Progenitor cell of endocrine pancreas (in vitro differentiated cells): Measurements from ENCODE around the gene HRK. TPM values are rescaled to one million over a fixed set of nuclear protein-coding genes. Genes with fewer than 3 reads are reported as not detected.

Source experiments
- DNase-seq: peaks from one replicate; pipeline ENCODE4 v3.0.0; 2021; ENCODE audit warnings: low spot score; ENCODE audit not compliant: unreplicated experiment
- H3K27ac Mint-ChIP-seq: 2 replicates; pipeline ENCODE4 v1.8.0; 2021; ENCODE audit warnings: mild to moderate bottlenecking, moderate library complexity, mixed read lengths
- H3K27me3 Mint-ChIP-seq: 2 replicates; pipeline ENCODE4 v1.8.0; 2021; ENCODE audit warnings: mixed read lengths
- H3K36me3 Mint-ChIP-seq: 2 replicates; pipeline ENCODE4 v1.8.0; 2022; ENCODE audit warnings: mixed read lengths; ENCODE audit not compliant: insufficient read depth
- H3K4me1 Mint-ChIP-seq: 2 replicates; pipeline ENCODE4 v1.8.0; 2021; ENCODE audit warnings: low read depth, mixed read lengths
- H3K4me3 Mint-ChIP-seq: 2 replicates; pipeline ENCODE4 v1.8.0; 2021; ENCODE audit warnings: low read depth, mild to moderate bottlenecking, moderate library complexity, mixed read lengths
- H3K9me3 Mint-ChIP-seq: 2 replicates; pipeline ENCODE4 v1.8.0; 2021; ENCODE audit warnings: low read depth, mixed read lengths
- CTCF ChIP-seq: fragments of 200-600 bp; sonication (generic); IDR thresholded peaks from one replicate; pipeline ENCODE4 v1.5.0; 2021; ENCODE audit warnings: antibody characterized with exemption, mild to moderate bottlenecking; ENCODE audit not compliant: unreplicated experiment
- total RNA-seq: library from RNA; stranded (reverse); gene quantifications from 2 replicates; pipeline ENCODE4 v1.2.1, GENCODE V29; 2021

HRK gene
- total RNA-seq, 1 donor from 2014 or later: 5.5 TPM

- Mint-ChIP-seq H3K9me3 (peaks cover 5% of the 10 kb centered on the region), H3K27ac (peak overlapping the region; percentile 36), H3K36me3 (peaks cover 7% of the 10 kb centered on the region), H3K4me3 (peak overlapping the region; percentile 86), H3K27me3 (peaks cover 67% of the 10 kb centered on the region), H3K4me1 (peaks cover 31% of the 10 kb centered on the region)
- DNase-seq: no peak
- no peak for TF ChIP-seq CTCF
Observed at GRCh38 chr12:116878567-116879508, 2.4 kb downstream of the HRK start.

- Mint-ChIP-seq H3K27ac (peak overlapping the region; percentile 59), H3K27me3 (peaks cover 45% of the 10 kb centered on the region)
Observed at GRCh38 chr12:116876151-116876869, 4.9 kb downstream of the HRK start.

GRCh38 chr12:116874324-116874995, 6.8 kb downstream of the HRK start:
- peaks cover 7% of the 10 kb centered on the region for H3K36me3 Mint-ChIP-seq
- peaks cover 35% of the 10 kb centered on the region for H3K27me3 Mint-ChIP-seq
- H3K9me3 Mint-ChIP-seq: peaks cover 5% of the 10 kb centered on the region
- H3K27ac Mint-ChIP-seq: no peak overlapping the region
- no peak for TF ChIP-seq CTCF
- H3K4me3 Mint-ChIP-seq: no peak overlapping the region
- H3K4me1 Mint-ChIP-seq: peaks cover 20% of the 10 kb centered on the region
- no peak for DNase-seq

More at GRCh38 chr12:116876151-116876869, 4.9 kb downstream of the HRK start:
- Mint-ChIP-seq H3K9me3 (peaks cover 5% of the 10 kb centered on the region), H3K4me1 (peaks cover 30% of the 10 kb centered on the region), H3K36me3 (peaks cover 7% of the 10 kb centered on the region), H3K4me3 (no peak overlapping the region)
- no peak for DNase-seq
- TF ChIP-seq CTCF: no peak

GRCh38 chr12:116870306-116870705, 10.9 kb downstream of the HRK start:
- Mint-ChIP-seq H3K27me3 (peaks cover 8% of the 10 kb centered on the region), H3K27ac (no peak overlapping the region), H3K36me3 (peaks cover 7% of the 10 kb centered on the region), H3K4me1 (no peaks in the 10 kb centered on the region), H3K4me3 (no peak overlapping the region), H3K9me3 (peaks cover 5% of the 10 kb centered on the region)
- TF ChIP-seq CTCF: no peak
- no peak for DNase-seq

GRCh38 chr12:116867523-116867922, 13.7 kb downstream of the HRK start:
- H3K9me3 Mint-ChIP-seq: no peaks in the 10 kb centered on the region
- H3K27ac Mint-ChIP-seq: no peak overlapping the region
- H3K4me3 Mint-ChIP-seq: no peak overlapping the region
- H3K27me3 Mint-ChIP-seq: no peaks in the 10 kb centered on the region
- peaks cover 2% of the 10 kb centered on the region for H3K4me1 Mint-ChIP-seq
- no peaks in the 10 kb centered on the region for H3K36me3 Mint-ChIP-seq
- DNase-seq: no peak
- no peak for TF ChIP-seq CTCF
